ENCODE results near the gene ALK. TPM values are rescaled to one million over a fixed set of nuclear protein-coding genes. Genes with fewer than 3 reads are reported as not detected.

The ALK gene
- total and polyA plus RNA-seq, 2 experiments from 2014 or later, result 0.35 TPM; not detected in 1

DNA sequence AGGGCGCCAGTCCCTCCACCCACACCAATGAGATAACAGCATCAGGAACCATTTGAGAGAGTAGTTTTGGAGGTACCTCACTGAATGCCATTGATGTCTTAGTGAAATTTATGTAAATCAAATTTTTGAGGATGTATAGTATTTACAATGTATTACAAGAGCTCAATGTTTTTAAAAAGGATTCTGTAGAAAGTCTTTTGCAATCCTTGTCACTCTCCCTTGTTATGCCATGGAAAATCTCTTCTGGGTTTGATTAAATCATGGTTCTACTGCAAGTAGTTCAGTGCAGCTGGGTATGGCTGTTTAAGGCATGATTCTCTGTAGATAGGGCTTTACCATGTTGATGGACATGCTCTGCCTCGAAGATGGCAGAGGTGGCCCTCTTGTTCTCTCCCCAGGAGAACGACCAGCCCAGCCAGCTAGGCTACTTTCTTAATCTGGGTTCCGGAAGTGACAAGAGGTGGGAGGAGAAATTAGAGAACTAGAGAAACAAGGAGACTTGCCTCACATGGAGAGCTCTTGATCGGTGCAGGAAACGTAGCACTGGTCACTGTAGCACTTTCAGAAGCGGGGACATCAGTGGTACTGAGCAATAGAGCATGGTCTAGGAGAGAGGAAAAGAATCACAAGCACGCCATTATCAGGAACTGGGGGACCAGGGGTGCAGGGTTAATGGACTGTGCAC is 603.4 kb downstream of the ALK start:
- H3K27ac ChIP-seq (ENCODE audit: low read depth), result no peak overlapping the region
- DNase-seq (ENCODE audit: low spot score), result no peak
- TF ChIP-seq, protein P1, sequence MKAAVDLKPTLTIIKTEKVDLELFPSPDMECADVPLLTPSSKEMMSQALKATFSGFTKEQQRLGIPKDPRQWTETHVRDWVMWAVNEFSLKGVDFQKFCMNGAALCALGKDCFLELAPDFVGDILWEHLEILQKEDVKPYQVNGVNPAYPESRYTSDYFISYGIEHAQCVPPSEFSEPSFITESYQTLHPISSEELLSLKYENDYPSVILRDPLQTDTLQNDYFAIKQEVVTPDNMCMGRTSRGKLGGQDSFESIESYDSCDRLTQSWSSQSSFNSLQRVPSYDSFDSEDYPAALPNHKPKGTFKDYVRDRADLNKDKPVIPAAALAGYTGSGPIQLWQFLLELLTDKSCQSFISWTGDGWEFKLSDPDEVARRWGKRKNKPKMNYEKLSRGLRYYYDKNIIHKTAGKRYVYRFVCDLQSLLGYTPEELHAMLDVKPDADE (IDR thresholded peaks at IDR 0.05), result no peak
- TF ChIP-seq ZNF114 (CRISPR knock-in tag; IDR thresholded peaks at IDR 0.05), result no peak
- no peak for TF ChIP-seq CREB1 (CRISPR knock-in tag; IDR thresholded peaks at IDR 0.05; ENCODE audit: low read depth)
- no peak for TF ChIP-seq POLR2AphosphoS5 (IDR thresholded peaks at IDR 0.05; ENCODE audit: low read depth)
- TF ChIP-seq EZH2phosphoT487 (IDR thresholded peaks at IDR 0.05; ENCODE audit: unreplicated experiment), result no peak
- no peak for TF ChIP-seq ZNF331 (CRISPR knock-in tag; IDR thresholded peaks at IDR 0.05; ENCODE audit: low read depth)
- TF ChIP-seq, protein P2, sequence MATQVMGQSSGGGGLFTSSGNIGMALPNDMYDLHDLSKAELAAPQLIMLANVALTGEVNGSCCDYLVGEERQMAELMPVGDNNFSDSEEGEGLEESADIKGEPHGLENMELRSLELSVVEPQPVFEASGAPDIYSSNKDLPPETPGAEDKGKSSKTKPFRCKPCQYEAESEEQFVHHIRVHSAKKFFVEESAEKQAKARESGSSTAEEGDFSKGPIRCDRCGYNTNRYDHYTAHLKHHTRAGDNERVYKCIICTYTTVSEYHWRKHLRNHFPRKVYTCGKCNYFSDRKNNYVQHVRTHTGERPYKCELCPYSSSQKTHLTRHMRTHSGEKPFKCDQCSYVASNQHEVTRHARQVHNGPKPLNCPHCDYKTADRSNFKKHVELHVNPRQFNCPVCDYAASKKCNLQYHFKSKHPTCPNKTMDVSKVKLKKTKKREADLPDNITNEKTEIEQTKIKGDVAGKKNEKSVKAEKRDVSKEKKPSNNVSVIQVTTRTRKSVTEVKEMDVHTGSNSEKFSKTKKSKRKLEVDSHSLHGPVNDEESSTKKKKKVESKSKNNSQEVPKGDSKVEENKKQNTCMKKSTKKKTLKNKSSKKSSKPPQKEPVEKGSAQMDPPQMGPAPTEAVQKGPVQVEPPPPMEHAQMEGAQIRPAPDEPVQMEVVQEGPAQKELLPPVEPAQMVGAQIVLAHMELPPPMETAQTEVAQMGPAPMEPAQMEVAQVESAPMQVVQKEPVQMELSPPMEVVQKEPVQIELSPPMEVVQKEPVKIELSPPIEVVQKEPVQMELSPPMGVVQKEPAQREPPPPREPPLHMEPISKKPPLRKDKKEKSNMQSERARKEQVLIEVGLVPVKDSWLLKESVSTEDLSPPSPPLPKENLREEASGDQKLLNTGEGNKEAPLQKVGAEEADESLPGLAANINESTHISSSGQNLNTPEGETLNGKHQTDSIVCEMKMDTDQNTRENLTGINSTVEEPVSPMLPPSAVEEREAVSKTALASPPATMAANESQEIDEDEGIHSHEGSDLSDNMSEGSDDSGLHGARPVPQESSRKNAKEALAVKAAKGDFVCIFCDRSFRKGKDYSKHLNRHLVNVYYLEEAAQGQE (IDR thresholded peaks at IDR 0.05; ENCODE audit: unreplicated experiment), result no peak
- no peaks in the 10 kb centered on the region for H4K20me1 ChIP-seq (replicated peaks; ENCODE audit: insufficient read depth)
- H3K27me3 ChIP-seq (ENCODE audit: insufficient read depth), result no peaks in the 10 kb centered on the region
- no peak overlapping the region for H3K4me3 Mint-ChIP-seq
- H3K79me2 ChIP-seq (replicated peaks; ENCODE audit: insufficient read depth), result no peaks in the 10 kb centered on the region
- 0 out of 2 replicates have a peak, but pooled peaks cover 5% of the 10 kb centered on the region for H3K4me1 ChIP-seq (ENCODE audit: insufficient read depth)
- no peaks in the 10 kb centered on the region for H3F3A ChIP-seq (replicated peaks; ENCODE audit: low read depth)
- no peaks in the 10 kb centered on the region for H3K9me3 Mint-ChIP-seq
- no peak overlapping the region for H3K4me2 ChIP-seq
- no peaks in the 10 kb centered on the region for H3K9me2 ChIP-seq (ENCODE audit: insufficient read depth)
- no peak for ATAC-seq
- no peak overlapping the region for H3K4me3 ChIP-seq
- H2AFZ ChIP-seq, result no peak overlapping the region
- H3K36me3 ChIP-seq (ENCODE audit: insufficient read depth), result no peaks in the 10 kb centered on the region
- H3K4me1 Mint-ChIP-seq, result peaks cover 12% of the 10 kb centered on the region
- no peaks in the 10 kb centered on the region for H3K36me3 Mint-ChIP-seq (ENCODE audit: low read depth)
- H3K27me3 Mint-ChIP-seq (ENCODE audit: insufficient read depth, low read depth, poor library complexity), result no peaks in the 10 kb centered on the region
- no peak overlapping the region for H3K27ac Mint-ChIP-seq

DNA sequence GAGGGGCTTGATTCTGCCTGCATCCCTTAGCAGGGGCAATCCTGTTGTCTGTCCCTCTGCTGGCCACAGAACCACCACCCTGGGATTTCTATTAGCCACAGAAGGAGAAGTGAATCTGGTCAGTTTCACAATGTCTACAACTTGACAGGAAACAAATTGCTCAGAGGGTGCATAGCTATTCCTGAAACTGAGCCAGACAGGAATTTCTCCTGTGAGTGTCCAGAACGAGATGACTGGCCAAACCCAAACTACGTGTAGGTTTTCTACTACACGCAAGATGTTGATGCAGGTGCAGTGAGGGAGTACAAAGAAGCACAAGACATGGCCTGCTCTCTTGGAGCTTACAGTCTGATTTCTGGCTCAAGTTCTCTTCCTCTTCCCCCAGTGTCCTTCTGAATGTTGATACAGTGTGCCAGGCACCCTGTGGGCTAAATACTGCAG is 604.3 kb downstream of the ALK start:
- Histone ChIP-seq H3F3A (replicated peaks; ENCODE audit: low read depth) (no peaks in the 10 kb centered on the region), H3K36me3 (ENCODE audit: insufficient read depth) (no peaks in the 10 kb centered on the region), H2AFZ (no peak overlapping the region), H3K27ac (ENCODE audit: low read depth) (no peak overlapping the region), H3K27me3 (ENCODE audit: insufficient read depth) (no peaks in the 10 kb centered on the region), H3K79me2 (replicated peaks; ENCODE audit: insufficient read depth) (no peaks in the 10 kb centered on the region), H3K4me3 (no peak overlapping the region), H3K4me1 (ENCODE audit: insufficient read depth) (0 out of 2 replicates have a peak, but pooled peaks cover 5% of the 10 kb centered on the region), H3K4me2 (no peak overlapping the region), H3K9me2 (ENCODE audit: insufficient read depth) (no peaks in the 10 kb centered on the region), H4K20me1 (replicated peaks; ENCODE audit: insufficient read depth) (no peaks in the 10 kb centered on the region)
- Mint-ChIP-seq H3K27me3 (ENCODE audit: insufficient read depth, low read depth, poor library complexity) (no peaks in the 10 kb centered on the region), H3K9me3 (no peaks in the 10 kb centered on the region), H3K27ac (no peak overlapping the region), H3K4me1 (peaks cover 12% of the 10 kb centered on the region), H3K4me3 (no peak overlapping the region), H3K36me3 (ENCODE audit: low read depth) (no peaks in the 10 kb centered on the region)
- DNase-seq (ENCODE audit: low spot score) (no peak), ATAC-seq (no peak)
- no peak for TF ChIP-seq EZH2phosphoT487 (IDR thresholded peaks at IDR 0.05; ENCODE audit: unreplicated experiment)
- TF ChIP-seq, protein P3, sequence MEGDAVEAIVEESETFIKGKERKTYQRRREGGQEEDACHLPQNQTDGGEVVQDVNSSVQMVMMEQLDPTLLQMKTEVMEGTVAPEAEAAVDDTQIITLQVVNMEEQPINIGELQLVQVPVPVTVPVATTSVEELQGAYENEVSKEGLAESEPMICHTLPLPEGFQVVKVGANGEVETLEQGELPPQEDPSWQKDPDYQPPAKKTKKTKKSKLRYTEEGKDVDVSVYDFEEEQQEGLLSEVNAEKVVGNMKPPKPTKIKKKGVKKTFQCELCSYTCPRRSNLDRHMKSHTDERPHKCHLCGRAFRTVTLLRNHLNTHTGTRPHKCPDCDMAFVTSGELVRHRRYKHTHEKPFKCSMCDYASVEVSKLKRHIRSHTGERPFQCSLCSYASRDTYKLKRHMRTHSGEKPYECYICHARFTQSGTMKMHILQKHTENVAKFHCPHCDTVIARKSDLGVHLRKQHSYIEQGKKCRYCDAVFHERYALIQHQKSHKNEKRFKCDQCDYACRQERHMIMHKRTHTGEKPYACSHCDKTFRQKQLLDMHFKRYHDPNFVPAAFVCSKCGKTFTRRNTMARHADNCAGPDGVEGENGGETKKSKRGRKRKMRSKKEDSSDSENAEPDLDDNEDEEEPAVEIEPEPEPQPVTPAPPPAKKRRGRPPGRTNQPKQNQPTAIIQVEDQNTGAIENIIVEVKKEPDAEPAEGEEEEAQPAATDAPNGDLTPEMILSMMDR (conservative IDR thresholded peaks at IDR 0.05; ENCODE audit: low read depth in 2 of 2), result no peak
- no peak for TF ChIP-seq CREB1 (CRISPR knock-in tag; IDR thresholded peaks at IDR 0.05; ENCODE audit: low read depth)
- no peak for TF ChIP-seq JUNB (IDR thresholded peaks at IDR 0.05; ENCODE audit: unreplicated experiment)
- TF ChIP-seq, protein P2 (IDR thresholded peaks at IDR 0.05; ENCODE audit: unreplicated experiment), result no peak
- no peak for TF ChIP-seq NANOG (IDR thresholded peaks at IDR 0.05; ENCODE audit: borderline replicate concordance)
- TF ChIP-seq ZNF331 (CRISPR knock-in tag; IDR thresholded peaks at IDR 0.05; ENCODE audit: low read depth), result no peak
